ENCODE measurements around the gene LAMC3.

Gene LAMC3

GRCh38 chr9:131094015-131094414 is 85.0 kb downstream of the LAMC3 start:
- ATAC-seq, result no peak
- TF ChIP-seq CSRNP3 (CRISPR knock-in tag; IDR thresholded peaks at IDR 0.05), result no peak
- TF ChIP-seq BACH2 (CRISPR knock-in tag; IDR thresholded peaks at IDR 0.05; ENCODE audit: borderline replicate concordance), result no peak
- TF ChIP-seq PPARA (CRISPR knock-in tag; IDR thresholded peaks at IDR 0.05; ENCODE audit: borderline replicate concordance), result no peak
- no peak for TF ChIP-seq ESRRG (CRISPR knock-in tag; IDR thresholded peaks at IDR 0.05)
- TF ChIP-seq ZNF565 (CRISPR knock-in tag; conservative IDR thresholded peaks at IDR 0.05; ENCODE audit: low read depth), result no peak
- no peak for TF ChIP-seq SNAI2 (CRISPR knock-in tag; IDR thresholded peaks at IDR 0.05)
- TF ChIP-seq POU6F1 (CRISPR knock-in tag; IDR thresholded peaks at IDR 0.05; ENCODE audit: borderline replicate concordance, low read depth), result no peak
- no peak for TF ChIP-seq ISL1 (CRISPR knock-in tag; IDR thresholded peaks at IDR 0.05)
- TF ChIP-seq RARB (CRISPR knock-in tag; IDR thresholded peaks at IDR 0.05), result no peak
- no peak for TF ChIP-seq CREB5 (CRISPR knock-in tag; IDR thresholded peaks at IDR 0.05; ENCODE audit: low read depth)
- TF ChIP-seq ZNF8 (CRISPR knock-in tag; IDR thresholded peaks at IDR 0.05), result no peak
- TF ChIP-seq TOX (CRISPR knock-in tag; IDR thresholded peaks at IDR 0.05; ENCODE audit: borderline replicate concordance), result no peak
- TF ChIP-seq TCF4 (CRISPR knock-in tag; IDR thresholded peaks at IDR 0.05; ENCODE audit: borderline replicate concordance), result no peak
- TF ChIP-seq PATZ1 (CRISPR knock-in tag; IDR thresholded peaks at IDR 0.05; ENCODE audit: borderline replicate concordance), result no peak
- no peak for TF ChIP-seq TSHZ2 (CRISPR knock-in tag; IDR thresholded peaks at IDR 0.05)
- no peak for TF ChIP-seq GLIS3 (CRISPR knock-in tag; IDR thresholded peaks at IDR 0.05)
- no peak for TF ChIP-seq OSR1 (CRISPR knock-in tag; IDR thresholded peaks at IDR 0.05)

GRCh38 chr9:131094622-131095021 is 85.6 kb downstream of the LAMC3 start:
- TF ChIP-seq ZFP3 (CRISPR knock-in tag; IDR thresholded peaks at IDR 0.05) (no peak), CSRNP3 (CRISPR knock-in tag; IDR thresholded peaks at IDR 0.05) (no peak), TSHZ2 (CRISPR knock-in tag; IDR thresholded peaks at IDR 0.05) (no peak), SNAI2 (CRISPR knock-in tag; IDR thresholded peaks at IDR 0.05) (no peak), TCF4 (CRISPR knock-in tag; IDR thresholded peaks at IDR 0.05; ENCODE audit: borderline replicate concordance) (no peak), RARB (CRISPR knock-in tag; IDR thresholded peaks at IDR 0.05) (no peak), BACH2 (CRISPR knock-in tag; IDR thresholded peaks at IDR 0.05; ENCODE audit: borderline replicate concordance) (no peak), PATZ1 (CRISPR knock-in tag; IDR thresholded peaks at IDR 0.05; ENCODE audit: borderline replicate concordance) (no peak), TOX (CRISPR knock-in tag; IDR thresholded peaks at IDR 0.05; ENCODE audit: borderline replicate concordance) (no peak), GLIS3 (CRISPR knock-in tag; IDR thresholded peaks at IDR 0.05) (no peak), ESRRG (CRISPR knock-in tag; IDR thresholded peaks at IDR 0.05) (no peak), PPARA (CRISPR knock-in tag; IDR thresholded peaks at IDR 0.05; ENCODE audit: borderline replicate concordance) (no peak)
- ATAC-seq, result no peak
